ENCODE measurements around the gene GRK4. TPM values are rescaled to one million over a fixed set of nuclear protein-coding genes. Genes with fewer than 3 reads are reported as not detected.

GRK4 gene
- total and polyA plus RNA-seq, 2 donors (not counting 1 experiment from before 2014, with no cell fraction given) = 0.73 to 2.3 TPM

- ChIA-PET CTCF (no interaction called here), POLR2A (no interaction called here)
- Histone ChIP-seq H3K4me1 (ENCODE audit: control insufficient read depth in 2 of 2, insufficient read depth in 2 of 2, low read length in 2 of 2) (no peaks in the 10 kb centered on the region), H3K4me2 (replicated peaks; ENCODE audit: low read depth, low read length, poor library complexity, severe bottlenecking) (no peak overlapping the region), H3K27me3 (replicated peaks in 1 of 4; ENCODE audit: control extremely low read depth in 1 of 4, control insufficient read depth in 3 of 4, insufficient read depth in 4 of 4, low read length in 3 of 4) (no peaks in the 10 kb centered on the region), H3K36me3 (replicated peaks in 1 of 2; ENCODE audit: control extremely low read depth in 1 of 2, control insufficient read depth in 1 of 2, extremely low read depth in 1 of 2, insufficient read depth in 2 of 2, low read length in 1 of 2) (no peaks in the 10 kb centered on the region), H3K79me2 (ENCODE audit: control insufficient read depth, insufficient read depth, low read length) (no peaks in the 10 kb centered on the region), H3K9me3 (ENCODE audit: control extremely low read depth in 1 of 3, control insufficient read depth in 2 of 3, insufficient read depth in 1 of 3, low read length in 2 of 3) (no peaks in the 10 kb centered on the region), H3K9ac (ENCODE audit: low read length) (no peak overlapping the region), H3K4me3 (ENCODE audit: control extremely low read depth in 1 of 5, extremely low read depth in 1 of 5, insufficient read depth in 1 of 5, low read depth in 2 of 5, low read length in 4 of 5) (no peak overlapping the region), H2AFZ (ENCODE audit: insufficient read depth, low read depth, low read length, poor library complexity, severe bottlenecking) (no peak overlapping the region), H3K27ac (ENCODE audit: low read length in 2 of 2) (no peak overlapping the region), H4K20me1 (ENCODE audit: control insufficient read depth, insufficient read depth, low read length, poor library complexity, severe bottlenecking) (no peaks in the 10 kb centered on the region)
- Mint-ChIP-seq H3K9me3 (ENCODE audit: insufficient read depth) (no peaks in the 10 kb centered on the region), H3K4me1 (no peaks in the 10 kb centered on the region), H3K4me3 (no peak overlapping the region), H3K27ac (no peak overlapping the region), H3K27me3 (peaks cover 15% of the 10 kb centered on the region)
- WGBS (ENCODE audit: insufficient coverage) = no CpG with 5 or more reads among the region's 2 CpGs
- TF ChIP-seq CTCF (IDR thresholded peaks at IDR 0.05) (no peak), EZH2 (IDR thresholded peaks at IDR 0.05; ENCODE audit: borderline replicate concordance, insufficient read depth, low read depth, low read length, poor library complexity, severe bottlenecking) (no peak)
- no peak for DNase-seq
- intact Hi-C loops (cut with micrococcal nuclease) = no loop called here
- no peak for ATAC-seq (ENCODE audit: low read depth)
Observed at GRCh38 chr4:3007724-3008123, 44.4 kb downstream of the GRK4 start.

GRCh38 chr4:3009422-3009821 lies 46.1 kb downstream of the GRK4 start:
- peak; percentile 40 for DNase-seq
- H3K27me3 Mint-ChIP-seq = peaks cover 20% of the 10 kb centered on the region
- ChIA-PET POLR2A (interaction anchor here (0.6 kb wide), 1 partner anchor 284 kb away, joined by 11 read pairs; no protein-coding TSS in a partner anchor), CTCF (interaction anchor here (0.7 to 1.6 kb wide), 2 partner anchors 28 to 933 kb away, joined by 4 to 8 read pairs; no protein-coding TSS in a partner anchor)
- peak; percentile 41 for ATAC-seq (ENCODE audit: low read depth)
- no peak overlapping the region for H3K9ac ChIP-seq (ENCODE audit: low read length)
- H3K36me3 ChIP-seq (replicated peaks in 1 of 2; ENCODE audit: control extremely low read depth in 1 of 2, control insufficient read depth in 1 of 2, extremely low read depth in 1 of 2, insufficient read depth in 2 of 2, low read length in 1 of 2) = no peaks in the 10 kb centered on the region
- H3K4me3 Mint-ChIP-seq = no peak overlapping the region
- H2AFZ ChIP-seq (ENCODE audit: insufficient read depth, low read depth, low read length, poor library complexity, severe bottlenecking) = no peak overlapping the region
- no peaks in the 10 kb centered on the region for H3K9me3 Mint-ChIP-seq (ENCODE audit: insufficient read depth)
- intact Hi-C loops (cut with micrococcal nuclease) = no loop called here
- TF ChIP-seq CTCF (IDR thresholded peaks at IDR 0.05) (peak; percentile 25), EZH2 (IDR thresholded peaks at IDR 0.05; ENCODE audit: borderline replicate concordance, insufficient read depth, low read depth, low read length, poor library complexity, severe bottlenecking) (no peak)
- H3K27ac ChIP-seq (ENCODE audit: low read length in 2 of 2) = no peak overlapping the region
- no peaks in the 10 kb centered on the region for H3K4me1 ChIP-seq (ENCODE audit: control insufficient read depth in 2 of 2, insufficient read depth in 2 of 2, low read length in 2 of 2)
- H3K27me3 ChIP-seq (replicated peaks in 1 of 4; ENCODE audit: control extremely low read depth in 1 of 4, control insufficient read depth in 3 of 4, insufficient read depth in 4 of 4, low read length in 3 of 4) = no peaks in the 10 kb centered on the region
- H3K4me2 ChIP-seq (replicated peaks; ENCODE audit: low read depth, low read length, poor library complexity, severe bottlenecking) = no peak overlapping the region
- H3K9me3 ChIP-seq (ENCODE audit: control extremely low read depth in 1 of 3, control insufficient read depth in 2 of 3, insufficient read depth in 1 of 3, low read length in 2 of 3) = no peaks in the 10 kb centered on the region
- no peak overlapping the region for H3K4me3 ChIP-seq (ENCODE audit: control extremely low read depth in 1 of 5, extremely low read depth in 1 of 5, insufficient read depth in 1 of 5, low read depth in 2 of 5, low read length in 4 of 5)
- 67% methylated on average over 4 of the region's 7 CpGs for WGBS (ENCODE audit: insufficient coverage)
- H3K4me1 Mint-ChIP-seq = no peaks in the 10 kb centered on the region
- no peak overlapping the region for H3K27ac Mint-ChIP-seq
- no peaks in the 10 kb centered on the region for H4K20me1 ChIP-seq (ENCODE audit: control insufficient read depth, insufficient read depth, low read length, poor library complexity, severe bottlenecking)
- H3K79me2 ChIP-seq (ENCODE audit: control insufficient read depth, insufficient read depth, low read length) = no peaks in the 10 kb centered on the region
